Fibroblast of lung (primary cell): ENCODE results near the gene KIF1A.

Experiments
- CTCF ChIP-seq, 2 donors: IDR thresholded peaks in 1 of 2; conservative IDR thresholded peaks in 1 of 2; 1 replicate in 1 of 2; 2 replicates in 1 of 2; pipeline ENCODE4 v1.5.1; 2011 to 2012; ENCODE audit warnings: low read length in 2 of 2, control low read depth in 1 of 2, inconsistent platforms in 1 of 2, low read depth in 1 of 2, mild to moderate bottlenecking in 1 of 2
- EZH2 ChIP-seq: IDR thresholded peaks from 2 replicates; pipeline ENCODE4 v1.5.1; 2012; ENCODE audit warnings: low read length, control low read depth, mild to moderate bottlenecking; ENCODE audit errors: missing control alignments

- TF ChIP-seq CTCF (conservative IDR thresholded peaks at IDR 0.05 in 1 of 2, IDR thresholded peaks at IDR 0.05 in 1 of 2; ENCODE audit: low read depth in 1 of 2, low read length in 2 of 2) (no peak), EZH2 (no peak)
Observed at GRCh38 chr2:240788482-240788881, 31.5 kb downstream of the KIF1A start.
